ENCODE measurements around the gene CNNM1.

CNNM1 gene

DNA sequence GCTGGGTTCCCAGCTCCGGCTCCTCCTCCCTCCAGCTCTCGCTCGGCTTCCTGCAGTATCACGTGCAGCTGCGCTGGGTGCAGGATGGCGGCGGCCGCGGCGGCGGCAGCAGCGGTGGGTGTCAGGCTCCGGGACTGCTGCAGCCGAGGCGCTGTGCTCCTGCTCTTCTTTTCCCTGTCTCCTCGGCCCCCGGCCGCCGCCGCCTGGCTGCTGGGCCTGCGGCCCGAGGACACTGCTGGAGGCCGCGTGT, at the start of gene CNNM1:
TSS of gene CNNM1 (plus strand) at position 53 of the 250 bp plus-strand sequence. CDS start at position 85, 32 bp downstream.
- DNase-seq = no peak

GRCh38 chr10:99279626-99280111, 49.5 kb upstream of the CNNM1 start:
- peak; percentile 25 for DNase-seq

GRCh38 chr10:99280472-99280871, 48.7 kb upstream of the CNNM1 start:
- DNase-seq = no peak

DNA sequence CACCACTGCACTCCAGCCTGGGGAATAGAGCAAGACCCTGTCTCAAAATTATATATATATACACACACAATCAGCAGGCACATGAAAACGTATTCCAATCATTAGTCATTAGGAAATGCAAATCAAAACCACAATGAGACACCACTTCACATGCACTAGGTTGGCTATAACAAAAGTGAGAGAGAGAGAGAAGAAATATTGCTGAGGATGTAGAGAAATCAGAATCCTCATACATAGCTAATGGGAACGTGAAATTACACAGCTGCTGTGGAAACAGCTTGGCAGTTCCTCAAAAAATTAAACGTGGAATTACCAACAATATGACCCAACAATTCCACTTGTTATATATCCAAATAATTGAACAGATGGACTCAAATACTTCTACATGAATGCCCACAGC, 43.3 kb upstream of the CNNM1 start:
- DNase-seq = no peak

GRCh38 chr10:99290306-99290705, 38.9 kb upstream of the CNNM1 start:
- DNase-seq = no peak

DNA sequence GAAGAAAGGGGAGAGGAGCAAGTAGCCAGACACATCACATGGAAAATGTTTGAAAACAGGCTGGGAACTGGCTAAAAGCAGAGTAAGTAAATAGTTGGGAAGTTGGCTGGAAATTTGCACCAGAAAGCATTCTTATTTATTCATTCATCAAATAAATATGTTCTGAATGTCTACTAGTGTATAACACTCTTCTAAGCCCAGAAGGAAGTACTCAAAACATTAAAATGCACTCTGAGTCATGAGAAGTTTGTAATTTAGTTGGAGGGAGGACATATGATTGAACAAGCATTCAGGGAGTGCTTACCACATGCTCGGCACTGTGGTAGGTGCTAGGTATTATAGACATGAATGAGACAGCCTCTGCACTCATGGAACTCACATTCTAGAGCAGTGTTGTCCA, 37.0 kb upstream of the CNNM1 start:
- DNase-seq = no peak

DNA sequence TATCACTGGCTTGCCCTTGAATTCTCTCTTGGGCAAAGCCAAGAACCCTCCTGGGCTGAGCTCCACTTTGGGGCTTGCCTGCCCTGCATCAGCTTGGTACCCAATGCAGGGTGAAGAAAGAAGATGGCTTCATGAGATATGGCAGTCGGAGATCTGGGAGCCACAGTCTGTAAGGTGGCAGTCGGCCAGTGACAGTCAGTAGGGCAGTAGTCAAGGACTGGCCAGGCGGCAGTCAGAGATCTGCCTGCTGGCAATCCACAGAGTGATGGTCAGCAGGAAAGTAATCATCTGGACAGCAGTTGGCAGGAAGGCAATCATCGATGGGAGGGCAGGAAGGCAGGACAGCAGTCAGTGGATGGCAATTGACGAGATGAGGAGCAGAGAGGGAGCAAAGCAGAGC, 32.6 kb upstream of the CNNM1 start:
- no peak for DNase-seq

DNA sequence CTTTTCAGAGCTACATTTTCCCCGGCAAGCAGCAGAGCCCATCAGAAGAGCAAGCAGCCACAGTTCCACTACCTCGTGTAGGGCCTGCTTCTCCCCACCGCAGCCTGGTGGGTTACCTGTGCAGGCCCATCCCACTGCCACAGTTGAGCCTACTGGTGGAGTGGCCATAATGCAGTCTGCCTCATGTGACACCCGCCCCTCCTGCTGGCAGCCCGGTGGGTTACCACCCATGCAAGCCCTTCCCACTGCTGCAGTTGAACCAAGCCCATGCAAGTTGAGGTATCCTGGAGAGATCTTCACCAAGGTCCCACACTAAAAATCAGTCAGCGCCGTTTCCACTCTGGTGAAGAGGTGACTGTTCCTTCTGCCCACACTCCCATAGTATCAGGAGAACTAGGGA, 32.1 kb upstream of the CNNM1 start:
- DNase-seq = no peak

- no peak for DNase-seq
These were observed 25.0 kb upstream of the CNNM1 start for GRCh38 chr10:99303899-99304861.

DNA sequence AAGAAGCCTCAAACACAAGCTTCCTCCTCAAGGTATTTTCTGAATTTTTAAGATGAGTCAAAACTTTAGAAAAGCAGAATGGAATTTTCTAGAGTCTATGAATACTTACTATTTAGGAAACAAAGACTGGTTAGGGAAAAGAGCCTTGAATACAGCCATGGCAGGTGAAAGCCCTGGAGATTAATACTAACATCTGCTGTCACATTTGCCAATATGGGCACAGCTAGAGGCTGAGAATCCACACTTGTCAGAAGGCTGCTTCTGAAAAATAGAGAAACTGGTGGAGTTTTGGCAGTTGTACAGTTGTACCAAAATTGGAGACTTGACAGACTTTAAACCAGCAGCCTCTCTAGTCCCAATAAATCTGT, 24.3 kb upstream of the CNNM1 start:
- DNase-seq = no peak

GRCh38 chr10:99312501-99312900, 16.7 kb upstream of the CNNM1 start:
- DNase-seq = no peak

GRCh38 chr10:99315853-99316252, 13.3 kb upstream of the CNNM1 start:
- no peak for DNase-seq

DNA sequence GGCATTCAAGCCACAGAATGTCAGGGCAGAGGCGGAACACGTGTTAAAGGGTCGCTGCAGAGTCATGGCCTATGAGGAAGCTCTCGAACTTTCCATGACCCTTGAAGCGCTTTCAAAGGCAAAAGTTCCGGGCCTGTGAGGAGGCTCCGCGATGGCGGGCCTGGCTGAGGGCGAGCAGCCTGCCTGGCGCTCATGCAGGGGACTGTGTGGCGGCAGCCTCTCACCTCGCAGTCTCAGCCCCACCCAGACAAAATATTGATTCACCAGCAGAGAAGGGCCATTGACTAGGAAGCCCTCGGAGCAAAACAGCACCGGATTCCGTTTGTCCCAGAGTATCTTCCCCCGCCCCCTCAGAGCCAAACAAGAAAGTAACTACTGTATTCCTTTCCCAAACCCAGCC, 12.8 kb upstream of the CNNM1 start:
- DNase-seq = no peak

DNA sequence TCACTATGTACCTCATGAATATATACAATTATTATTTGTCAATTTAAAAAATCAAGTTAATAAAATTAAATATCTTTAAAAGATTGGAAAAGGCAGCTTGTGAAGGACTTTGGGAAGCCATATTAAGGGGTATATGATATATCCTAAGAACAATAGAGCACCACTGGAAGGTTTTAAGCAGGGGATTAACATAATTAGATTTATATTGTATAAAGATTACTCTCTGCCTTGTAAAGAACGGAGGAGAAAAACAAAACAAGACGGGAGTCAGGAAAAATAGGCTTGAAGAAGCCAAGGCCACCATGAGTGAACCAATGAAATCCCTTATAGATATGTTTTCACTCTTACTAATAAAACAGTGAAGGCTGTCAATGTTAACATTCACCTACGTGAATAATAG, 11.1 kb upstream of the CNNM1 start:
- no peak for DNase-seq

- DNase-seq = no peak
These were observed 10.7 kb upstream of the CNNM1 start for GRCh38 chr10:99318475-99318874.

GRCh38 chr10:99325281-99325680, 3.9 kb upstream of the CNNM1 start:
- DNase-seq = no peak

- DNase-seq = no peak
These were observed 2.3 kb upstream of the CNNM1 start for GRCh38 chr10:99326871-99327270.

DNA sequence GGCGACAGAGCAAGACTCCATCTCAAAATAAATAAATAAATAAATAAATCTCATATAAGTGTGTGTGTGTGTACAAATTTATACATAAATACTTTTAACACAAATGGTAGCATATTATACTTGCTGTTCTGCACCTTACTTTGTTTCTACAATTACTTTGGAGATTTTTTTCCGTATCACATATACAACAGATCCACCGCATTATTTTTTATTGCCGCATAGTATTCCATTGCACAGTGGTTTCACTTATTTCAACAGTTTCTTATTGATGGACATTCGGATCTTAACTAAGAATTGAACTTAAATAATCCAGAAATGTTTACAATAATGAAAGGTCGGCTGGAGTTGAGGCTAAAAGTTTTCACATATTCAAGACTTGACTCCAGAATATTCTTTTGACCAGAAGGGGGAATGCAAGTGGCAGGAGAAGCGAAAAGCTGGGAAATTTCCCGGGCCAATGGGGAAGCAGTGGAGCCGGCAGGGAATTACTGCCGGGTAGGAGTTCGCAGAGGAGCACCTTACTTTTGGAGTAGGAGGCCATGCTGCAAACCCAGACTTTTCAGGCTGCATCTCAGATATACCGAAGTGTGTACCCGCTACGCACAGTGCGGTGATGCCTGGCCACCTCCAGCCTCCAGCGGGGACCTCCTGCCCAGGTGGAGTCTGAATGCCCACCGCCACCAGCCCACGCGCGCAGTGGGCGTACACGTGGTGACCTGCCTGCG, 415 bp upstream of the CNNM1 start:
- no peak for DNase-seq

DNA sequence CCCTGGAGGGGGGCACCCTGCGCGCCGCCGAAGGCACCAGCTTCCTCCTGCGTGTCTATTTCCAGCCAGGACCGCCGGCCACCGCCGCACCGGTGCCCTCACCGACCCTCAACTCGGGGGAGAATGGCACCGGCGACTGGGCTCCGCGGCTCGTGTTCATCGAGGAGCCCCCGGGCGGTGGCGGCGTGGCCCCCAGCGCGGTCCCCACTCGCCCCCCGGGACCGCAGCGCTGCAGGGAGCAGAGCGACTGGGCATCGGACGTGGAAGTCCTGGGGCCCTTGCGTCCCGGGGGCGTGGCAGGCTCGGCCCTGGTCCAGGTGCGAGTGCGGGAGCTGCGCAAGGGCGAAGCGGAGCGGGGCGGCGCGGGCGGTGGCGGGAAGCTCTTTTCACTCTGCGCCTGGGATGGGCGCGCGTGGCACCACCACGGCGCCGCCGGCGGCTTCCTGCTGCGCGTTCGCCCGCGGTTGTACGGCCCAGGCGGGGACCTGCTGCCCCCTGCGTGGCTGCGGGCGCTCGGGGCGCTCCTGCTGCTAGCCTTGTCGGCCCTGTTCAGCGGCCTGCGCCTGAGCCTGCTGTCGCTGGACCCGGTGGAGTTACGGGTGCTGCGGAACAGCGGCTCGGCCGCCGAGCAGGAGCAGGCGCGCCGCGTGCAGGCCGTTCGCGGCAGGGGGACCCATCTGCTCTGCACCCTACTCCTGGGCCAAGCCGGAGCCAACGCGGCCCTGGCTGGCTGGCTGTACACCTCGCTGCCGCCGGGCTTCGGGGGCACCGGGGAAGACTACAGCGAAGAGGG, 594 bp downstream of the CNNM1 start:
- DNase-seq = no peak

- no peak for DNase-seq
These were observed 1.3 kb downstream of the CNNM1 start for GRCh38 chr10:99330347-99330924.

- DNase-seq = no peak
These were observed 2.1 kb downstream of the CNNM1 start for GRCh38 chr10:99331207-99331803.

DNA sequence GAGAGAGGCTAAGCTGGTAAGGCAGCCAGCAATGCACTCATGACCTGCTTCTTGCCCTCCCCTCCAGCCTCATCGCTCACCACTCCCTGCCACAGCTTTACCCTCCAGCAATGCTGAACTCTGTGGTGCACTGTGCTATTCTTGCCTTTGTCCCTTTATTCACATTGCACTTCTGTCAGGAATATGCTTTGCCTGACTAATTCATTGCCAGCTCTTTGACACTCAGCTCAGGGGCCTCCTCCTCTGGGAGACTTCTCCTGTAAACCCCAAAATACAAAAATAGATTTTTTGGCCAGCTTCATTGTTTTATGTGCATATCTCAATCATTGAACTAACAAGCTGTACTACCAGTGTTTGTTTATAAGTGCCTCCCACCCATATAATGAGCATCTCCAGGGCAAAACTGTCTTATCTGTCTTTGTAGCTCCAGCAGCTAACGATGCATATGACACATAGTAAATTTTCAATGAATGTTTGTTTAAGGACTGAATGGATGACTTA, 8.2 kb downstream of the CNNM1 start:
- DNase-seq = no peak
